Activated CD4-positive, alpha-beta T cell treated with anti-CD3 and anti-CD28 coated beads, Interleukin-2, amount 10 ng/mL, durations not matched to agents 24 days and 14 days (primary cell): ENCODE measurements around the gene CABP7. TPM values are rescaled to one million over a fixed set of nuclear protein-coding genes. Genes with fewer than 3 reads are reported as not detected.

Experiments used
- DNase-seq: peaks from one replicate; pipeline ENCODE4 v3.0.0; 2022
- H3K27ac Mint-ChIP-seq: one replicate; pipeline ENCODE4 v1.8.0; 2022; ENCODE audit warnings: mild to moderate bottlenecking, mixed read lengths
- H3K27me3 Mint-ChIP-seq: one replicate; pipeline ENCODE4 v1.8.0; 2022; ENCODE audit warnings: mixed read lengths
- H3K36me3 Mint-ChIP-seq: one replicate; pipeline ENCODE4 v1.8.0; 2022; ENCODE audit warnings: low read depth, mild to moderate bottlenecking, mixed read lengths
- H3K4me1 Mint-ChIP-seq: one replicate; pipeline ENCODE4 v1.8.0; 2021; ENCODE audit warnings: mixed read lengths
- H3K4me3 Mint-ChIP-seq: one replicate; pipeline ENCODE4 v1.8.0; 2022; ENCODE audit warnings: mild to moderate bottlenecking, moderate library complexity, mixed read lengths
- H3K9me3 Mint-ChIP-seq: one replicate; pipeline ENCODE4 v1.8.0; 2021; ENCODE audit warnings: mixed read lengths
- intact Hi-C: fragments of 100-400 bp; cut with micrococcal nuclease; formaldehyde crosslinking; loops from one replicate; pipeline ENCODE4 v1.15.1; 2023
- total RNA-seq: library from RNA; stranded (reverse); gene quantifications from 2 replicates; pipeline ENCODE4 v1.2.3, GENCODE V29; 2022

CABP7 gene
- total RNA-seq, 1 donor from 2014 or later = not detected

- Mint-ChIP-seq H3K4me3 (no peak overlapping the region), H3K9me3 (no peaks in the 10 kb centered on the region), H3K36me3 (peaks cover 24% of the 10 kb centered on the region), H3K4me1 (peaks cover 3% of the 10 kb centered on the region), H3K27ac (no peak overlapping the region), H3K27me3 (peaks cover 2% of the 10 kb centered on the region)
- DNase-seq = no peak
- intact Hi-C loops = no loop called here
Observed at GRCh38 chr22:29773233-29773632, 53.4 kb downstream of the CABP7 start.

GRCh38 chr22:29780220-29780619 is 60.4 kb downstream of the CABP7 start:
- no peak overlapping the region for H3K4me3 Mint-ChIP-seq
- no peak overlapping the region for H3K27ac Mint-ChIP-seq
- intact Hi-C loops = no loop called here

DNA sequence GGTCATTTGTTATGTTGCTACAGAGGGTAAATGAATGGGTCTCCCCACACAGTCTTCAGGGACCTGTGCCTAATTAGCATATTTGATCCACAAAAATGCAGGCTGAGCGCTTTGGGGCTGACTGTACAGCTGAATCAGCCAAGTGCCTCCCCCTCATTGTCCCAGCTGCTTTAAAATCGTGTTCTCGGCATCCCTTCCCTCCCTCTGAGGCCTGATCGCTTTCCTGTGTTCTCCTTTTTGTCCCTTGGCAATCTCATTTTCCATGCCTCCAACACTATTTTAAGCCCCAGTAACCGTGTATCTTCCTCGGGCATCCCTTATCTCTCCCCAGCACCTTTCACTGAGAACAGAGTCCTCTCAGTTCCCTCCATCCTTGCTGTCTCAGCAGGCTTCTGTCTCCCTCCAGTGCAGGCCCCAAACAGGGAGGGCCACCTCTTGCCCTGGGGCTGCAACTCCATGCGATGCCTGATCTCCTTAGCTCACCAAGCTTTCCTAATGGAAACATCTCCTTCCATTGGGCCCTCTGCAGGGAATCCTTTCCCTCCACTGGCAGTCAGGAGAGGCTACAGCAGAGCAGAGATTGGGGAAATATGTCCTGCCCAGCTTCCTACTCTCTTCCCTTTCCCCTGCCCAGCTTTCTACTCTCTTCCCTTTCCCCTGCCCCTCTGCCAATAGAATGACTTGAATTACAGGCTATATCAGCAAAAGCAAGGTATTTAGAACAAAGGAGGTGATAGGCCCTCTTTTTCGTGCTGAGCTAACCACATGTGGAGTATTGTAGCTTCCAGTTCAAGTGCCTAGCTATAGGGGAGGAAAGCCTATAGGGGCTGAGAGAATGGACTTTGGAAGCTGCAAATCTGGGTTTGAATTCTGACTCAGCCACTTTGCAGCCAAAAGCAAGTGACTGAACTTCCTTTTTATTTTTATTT is 61.2 kb downstream of the CABP7 start:
- H3K36me3 Mint-ChIP-seq = no peaks in the 10 kb centered on the region
- H3K27ac Mint-ChIP-seq = no peak overlapping the region
- no peak for DNase-seq
- H3K27me3 Mint-ChIP-seq = peaks cover 4% of the 10 kb centered on the region
- intact Hi-C loops = no loop called here
- no peak overlapping the region for H3K4me3 Mint-ChIP-seq
- H3K4me1 Mint-ChIP-seq = no peaks in the 10 kb centered on the region
- H3K9me3 Mint-ChIP-seq = no peaks in the 10 kb centered on the region

More at GRCh38 chr22:29780220-29780619, 60.4 kb downstream of the CABP7 start:
- Mint-ChIP-seq H3K36me3 (no peaks in the 10 kb centered on the region), H3K4me1 (no peaks in the 10 kb centered on the region), H3K9me3 (no peaks in the 10 kb centered on the region), H3K27me3 (peaks cover 4% of the 10 kb centered on the region)
- DNase-seq = no peak

Other genes with a start within 250 kb of the CABP7 start
- 7.9 TPM in 2 replicates for gene NEFH, start 239.8 kb upstream of the CABP7 start, total RNA-seq
- 66.6 and 68.1 TPM in 2 replicates for gene THOC5, start 166.2 kb upstream of the CABP7 start, total RNA-seq
- gene NIPSNAP1, start 138.9 kb upstream of the CABP7 start, total RNA-seq = 45.9 and 46.5 TPM in 2 replicates
- 59.1 and 61.9 TPM in 2 replicates for gene NF2, start 116.4 kb upstream of the CABP7 start, total RNA-seq
- gene ZMAT5, start 47.0 kb downstream of the CABP7 start, total RNA-seq = 24.9 and 26.1 TPM in 2 replicates
- gene UQCR10, start 47.4 kb downstream of the CABP7 start, total RNA-seq = 90.1 and 96.2 TPM in 2 replicates
- gene ASCC2, start 118.3 kb downstream of the CABP7 start, total RNA-seq = 78.5 and 81.3 TPM in 2 replicates
- 21.0 and 23.9 TPM in 2 replicates for gene MTMR3, start 163.2 kb downstream of the CABP7 start, total RNA-seq